ENCODE measurements around the gene NELL2.

- TF ChIP-seq, protein P1, sequence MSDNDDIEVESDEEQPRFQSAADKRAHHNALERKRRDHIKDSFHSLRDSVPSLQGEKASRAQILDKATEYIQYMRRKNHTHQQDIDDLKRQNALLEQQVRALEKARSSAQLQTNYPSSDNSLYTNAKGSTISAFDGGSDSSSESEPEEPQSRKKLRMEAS (IDR thresholded peaks at IDR 0.05): no peak
- TF ChIP-seq SP1 (IDR thresholded peaks at IDR 0.05) (no peak), YY1 (IDR thresholded peaks at IDR 0.05) (no peak), GABPA (IDR thresholded peaks at IDR 0.05 in 1 of 2, conservative IDR thresholded peaks at IDR 0.05 in 1 of 2) (no peak), RAD21 (IDR thresholded peaks at IDR 0.05) (no peak)
- TF ChIP-seq, protein P2, sequence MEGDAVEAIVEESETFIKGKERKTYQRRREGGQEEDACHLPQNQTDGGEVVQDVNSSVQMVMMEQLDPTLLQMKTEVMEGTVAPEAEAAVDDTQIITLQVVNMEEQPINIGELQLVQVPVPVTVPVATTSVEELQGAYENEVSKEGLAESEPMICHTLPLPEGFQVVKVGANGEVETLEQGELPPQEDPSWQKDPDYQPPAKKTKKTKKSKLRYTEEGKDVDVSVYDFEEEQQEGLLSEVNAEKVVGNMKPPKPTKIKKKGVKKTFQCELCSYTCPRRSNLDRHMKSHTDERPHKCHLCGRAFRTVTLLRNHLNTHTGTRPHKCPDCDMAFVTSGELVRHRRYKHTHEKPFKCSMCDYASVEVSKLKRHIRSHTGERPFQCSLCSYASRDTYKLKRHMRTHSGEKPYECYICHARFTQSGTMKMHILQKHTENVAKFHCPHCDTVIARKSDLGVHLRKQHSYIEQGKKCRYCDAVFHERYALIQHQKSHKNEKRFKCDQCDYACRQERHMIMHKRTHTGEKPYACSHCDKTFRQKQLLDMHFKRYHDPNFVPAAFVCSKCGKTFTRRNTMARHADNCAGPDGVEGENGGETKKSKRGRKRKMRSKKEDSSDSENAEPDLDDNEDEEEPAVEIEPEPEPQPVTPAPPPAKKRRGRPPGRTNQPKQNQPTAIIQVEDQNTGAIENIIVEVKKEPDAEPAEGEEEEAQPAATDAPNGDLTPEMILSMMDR (IDR thresholded peaks at IDR 0.05; ENCODE audit: low read depth, low read length, missing input control): no peak
- TF ChIP-seq, protein P3, sequence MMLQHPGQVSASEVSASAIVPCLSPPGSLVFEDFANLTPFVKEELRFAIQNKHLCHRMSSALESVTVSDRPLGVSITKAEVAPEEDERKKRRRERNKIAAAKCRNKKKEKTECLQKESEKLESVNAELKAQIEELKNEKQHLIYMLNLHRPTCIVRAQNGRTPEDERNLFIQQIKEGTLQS (IDR thresholded peaks at IDR 0.05): no peak
These were observed 207.7 kb downstream of the NELL2 start for GRCh38 chr12:44668443-44668842.

All from liver (tissue), 3 donors.